Parathyroid adenoma (tissue), 2 donors: ENCODE data around the gene RDX.

Experiments
- H2AFZ ChIP-seq: fragments of 300-600 bp; sonication (generic); one replicate; pipeline ENCODE4 v1.7.0; 2017; ENCODE audit warnings: antibody characterized with exemption, mild to moderate bottlenecking
- H3K27ac ChIP-seq: fragments of 300-600 bp; sonication (generic); one replicate; pipeline ENCODE4 v1.7.0; 2017
- H3K27me3 ChIP-seq: fragments of 300-600 bp; sonication (generic); one replicate; pipeline ENCODE4 v1.7.0; 2017; ENCODE audit warnings: low read length; ENCODE audit not compliant: control insufficient read depth, insufficient read depth
- H3K36me3 ChIP-seq: fragments of 300-600 bp; sonication (generic); one replicate; pipeline ENCODE4 v1.7.0; 2017; ENCODE audit warnings: low read length; ENCODE audit not compliant: control insufficient read depth, insufficient read depth
- H3K4me1 ChIP-seq: fragments of 300-600 bp; sonication (generic); one replicate; pipeline ENCODE4 v1.7.0; 2017; ENCODE audit warnings: control low read depth
- H3K4me2 ChIP-seq: fragments of 300-600 bp; sonication (generic); one replicate; pipeline ENCODE4 v1.7.0; 2017; ENCODE audit warnings: low read length
- H3K4me3 ChIP-seq: fragments of 300-600 bp; sonication (generic); one replicate; pipeline ENCODE4 v1.7.0; 2017; ENCODE audit warnings: low read depth, low read length
- H3K79me2 ChIP-seq: fragments of 300-600 bp; sonication (generic); one replicate; pipeline ENCODE4 v1.7.0; 2017; ENCODE audit warnings: control low read depth
- H3K9ac ChIP-seq: fragments of 300-600 bp; sonication (generic); one replicate; pipeline ENCODE4 v1.7.0; 2017; ENCODE audit warnings: mild to moderate bottlenecking
- H3K9me3 ChIP-seq: fragments of 300-600 bp; sonication (generic); one replicate; pipeline ENCODE4 v1.7.0; 2017; ENCODE audit warnings: low read length; ENCODE audit not compliant: control insufficient read depth
- CTCF ChIP-seq: fragments of 300-600 bp; sonication (generic); IDR thresholded peaks from one replicate; pipeline ENCODE4 v1.7.0; 2017; ENCODE audit warnings: antibody characterized with exemption, mild to moderate bottlenecking
- donor health status: primary hyperparathyroidism.

The RDX gene

GRCh38 chr11:110329445-110329844 is 33.0 kb upstream of the RDX start:
- Histone ChIP-seq H3K36me3 (no peaks in the 10 kb centered on the region), H3K4me2 (no peak overlapping the region), H2AFZ (no peak overlapping the region), H3K27me3 (no peaks in the 10 kb centered on the region), H3K4me1 (no peaks in the 10 kb centered on the region), H3K9ac (no peak overlapping the region), H3K9me3 (no peaks in the 10 kb centered on the region), H3K79me2 (no peaks in the 10 kb centered on the region), H3K4me3 (no peak overlapping the region), H3K27ac (no peak overlapping the region)
- no peak for TF ChIP-seq CTCF

GRCh38 chr11:110327508-110327907 is 31.1 kb upstream of the RDX start:
- no peak for TF ChIP-seq CTCF
- H3K27me3 ChIP-seq, result no peaks in the 10 kb centered on the region

GRCh38 chr11:110323786-110324185 is 27.4 kb upstream of the RDX start:
- H3K4me2 ChIP-seq, result no peak overlapping the region
- H3K27ac ChIP-seq, result no peak overlapping the region

More at GRCh38 chr11:110327508-110327907, 31.1 kb upstream of the RDX start:
- no peak overlapping the region for H3K4me2 ChIP-seq
- no peaks in the 10 kb centered on the region for H3K9me3 ChIP-seq
- H3K36me3 ChIP-seq, result no peaks in the 10 kb centered on the region
- H3K27ac ChIP-seq, result no peak overlapping the region
- H3K4me1 ChIP-seq, result no peaks in the 10 kb centered on the region
- no peak overlapping the region for H3K4me3 ChIP-seq
- H3K9ac ChIP-seq, result no peak overlapping the region
- no peak overlapping the region for H2AFZ ChIP-seq
- no peaks in the 10 kb centered on the region for H3K79me2 ChIP-seq

GRCh38 chr11:110319501-110319900 is 23.1 kb upstream of the RDX start:
- no peaks in the 10 kb centered on the region for H3K27me3 ChIP-seq
- H3K4me1 ChIP-seq, result no peaks in the 10 kb centered on the region
- H3K36me3 ChIP-seq, result no peaks in the 10 kb centered on the region
- H3K9ac ChIP-seq, result no peak overlapping the region
- H2AFZ ChIP-seq, result no peak overlapping the region
- no peak overlapping the region for H3K4me2 ChIP-seq
- no peaks in the 10 kb centered on the region for H3K9me3 ChIP-seq
- H3K79me2 ChIP-seq, result no peaks in the 10 kb centered on the region
- H3K4me3 ChIP-seq, result no peak overlapping the region
- no peak overlapping the region for H3K27ac ChIP-seq
- TF ChIP-seq CTCF, result no peak

More at GRCh38 chr11:110323786-110324185, 27.4 kb upstream of the RDX start:
- H3K4me1 ChIP-seq, result no peaks in the 10 kb centered on the region
- TF ChIP-seq CTCF, result no peak
- H3K36me3 ChIP-seq, result no peaks in the 10 kb centered on the region
- H3K4me3 ChIP-seq, result no peak overlapping the region
- H3K27me3 ChIP-seq, result no peaks in the 10 kb centered on the region
- H3K79me2 ChIP-seq, result no peaks in the 10 kb centered on the region
- no peaks in the 10 kb centered on the region for H3K9me3 ChIP-seq
- H2AFZ ChIP-seq, result no peak overlapping the region
- no peak overlapping the region for H3K9ac ChIP-seq

- TF ChIP-seq CTCF, result no peak
- no peaks in the 10 kb centered on the region for H3K9me3 ChIP-seq
- no peak overlapping the region for H3K4me2 ChIP-seq
- no peaks in the 10 kb centered on the region for H3K36me3 ChIP-seq
- no peak overlapping the region for H3K9ac ChIP-seq
- no peaks in the 10 kb centered on the region for H3K79me2 ChIP-seq
- H2AFZ ChIP-seq, result no peak overlapping the region
- H3K27me3 ChIP-seq, result no peaks in the 10 kb centered on the region
- H3K4me3 ChIP-seq, result no peak overlapping the region
- H3K27ac ChIP-seq, result no peak overlapping the region
- no peaks in the 10 kb centered on the region for H3K4me1 ChIP-seq
Measured at GRCh38 chr11:110318638-110319404, 22.4 kb upstream of the RDX start.
